HG03442 (cell line): Measurements from ENCODE around the gene C1orf94.
"Not testable (repeated sequence)": the region's sequence is repeated elsewhere in the genome, so short reads cannot be mapped to it uniquely, and the experiment has no call there.

ENCODE experiments used
- ATAC-seq: cut with Tn5 transposase; IDR thresholded peaks from one replicate; pipeline ENCODE4 v1.9.1; 2021; ENCODE audit warnings: mild to moderate bottlenecking, moderate library complexity; ENCODE audit not compliant: unreplicated experiment

Gene C1orf94

DNA sequence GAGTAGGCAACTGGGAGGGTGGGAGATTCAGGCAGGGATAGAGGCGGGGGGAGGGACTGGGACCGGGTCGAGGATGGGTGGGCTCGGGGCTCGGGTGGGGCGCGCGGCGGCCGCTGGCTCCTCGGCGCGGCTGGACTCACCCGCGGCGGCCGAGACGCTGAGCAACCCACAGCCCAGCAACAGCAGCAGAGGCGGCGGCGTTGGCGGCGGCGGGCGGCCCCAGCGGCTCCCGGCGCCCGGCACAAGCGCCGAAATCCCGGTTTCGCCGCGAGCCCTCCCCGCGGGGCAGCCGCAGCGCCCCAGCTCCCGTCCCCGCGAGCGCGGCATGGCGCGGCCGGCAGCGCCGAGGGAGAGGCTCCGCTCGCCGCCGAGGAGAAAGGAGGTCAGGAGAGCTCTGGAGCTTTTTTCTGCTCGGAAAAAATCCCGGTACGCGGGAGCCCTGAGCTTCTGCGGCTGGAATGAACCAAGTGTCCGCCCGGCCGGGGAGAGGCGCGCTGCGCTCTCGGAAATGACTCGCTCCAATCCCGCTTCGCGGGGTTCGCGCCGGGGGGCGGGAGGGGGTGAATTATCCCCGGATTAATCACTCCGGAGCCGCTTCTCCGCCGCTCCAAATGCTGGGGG lies 11.8 kb upstream of the C1orf94 start, which contains the start of gene CSMD2:
Gene CSMD2 (minus strand): TSS at position 460 of the 621 bp plus-strand sequence. CDS start 133 bp downstream, at position 327.
- no peak for ATAC-seq

DNA sequence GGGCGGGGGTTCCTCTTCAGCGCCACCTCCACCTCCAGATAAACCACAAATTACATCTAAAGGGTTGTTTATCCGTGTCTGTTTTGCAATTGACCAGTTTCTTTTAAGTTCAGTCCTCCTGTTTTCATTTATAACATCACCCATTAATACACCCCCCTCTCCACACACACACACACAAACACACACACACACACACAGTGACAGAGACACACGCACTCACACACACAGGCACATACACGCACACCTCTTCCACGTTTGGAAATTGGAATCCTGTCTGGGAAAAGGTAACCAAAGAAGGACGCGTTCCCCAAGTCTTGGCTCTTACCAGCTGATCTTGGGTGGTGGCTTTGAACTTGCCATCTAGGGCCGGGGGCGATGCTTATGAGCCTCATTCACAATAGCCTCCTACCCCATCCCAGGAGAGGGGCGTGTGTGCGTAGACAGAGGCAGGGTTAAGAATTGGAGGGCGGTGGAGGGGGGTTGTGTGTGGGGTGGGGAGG lies 11.2 kb upstream of the C1orf94 start:
- ATAC-seq = no peak

DNA sequence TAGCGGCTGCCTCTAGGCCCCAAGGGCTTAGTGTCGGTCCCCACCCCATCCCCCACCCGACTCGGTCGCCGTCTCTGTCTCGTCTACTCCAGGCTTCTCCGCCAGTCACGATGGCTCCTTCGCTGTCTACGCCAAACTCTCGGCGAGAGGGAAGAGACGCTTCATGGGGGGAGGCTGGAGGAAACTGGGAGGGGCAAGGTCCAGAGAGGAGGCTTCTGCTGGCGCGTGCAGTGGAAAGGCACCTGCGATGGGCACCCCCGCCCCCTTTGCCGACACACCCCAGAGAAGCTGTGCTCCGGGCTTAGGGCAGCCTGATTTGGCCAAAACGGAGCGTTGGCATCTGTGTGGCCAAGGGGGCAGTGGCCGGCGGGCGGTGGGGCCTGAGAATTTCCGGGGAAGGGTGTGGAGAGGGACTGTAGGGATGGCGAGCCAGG lies 10.5 kb upstream of the C1orf94 start:
- ATAC-seq = no peak

DNA sequence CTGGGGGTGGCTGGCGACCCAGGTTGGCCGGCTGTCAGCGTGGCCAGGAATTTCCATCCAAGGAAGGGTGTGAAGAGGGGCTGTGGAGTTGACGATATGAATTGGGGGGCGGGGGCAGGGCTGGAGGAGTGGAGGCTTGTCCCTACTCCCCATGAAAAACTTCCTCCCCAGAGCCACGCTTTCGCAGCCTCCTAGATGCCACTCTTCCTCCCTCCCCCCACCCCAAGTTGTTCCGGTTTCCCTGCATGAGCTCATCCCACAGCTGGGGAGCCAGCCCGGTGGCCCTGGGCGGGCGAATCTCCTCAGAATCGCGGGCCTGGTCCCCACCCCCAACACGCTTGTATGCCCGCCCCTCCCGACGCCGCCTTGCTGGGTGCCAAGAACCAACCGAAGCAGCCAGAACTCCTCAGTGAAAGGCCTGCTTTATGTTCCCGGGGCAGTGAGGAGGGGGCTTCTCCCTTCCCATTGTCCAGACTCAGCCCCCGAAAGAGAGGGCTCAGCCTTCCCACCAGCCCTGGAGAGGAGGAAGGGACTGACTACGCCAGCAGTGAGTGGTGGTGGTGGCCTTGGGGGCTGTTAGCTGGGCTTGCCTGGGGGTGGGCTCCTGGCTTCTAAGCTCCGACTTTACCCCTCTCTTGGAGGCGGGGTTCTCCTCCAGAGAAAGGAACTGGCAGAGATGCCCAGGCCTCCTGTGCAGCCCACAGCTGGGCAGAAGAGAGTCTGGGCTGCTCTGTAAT lies 9.9 kb upstream of the C1orf94 start:
- ATAC-seq = no peak

DNA sequence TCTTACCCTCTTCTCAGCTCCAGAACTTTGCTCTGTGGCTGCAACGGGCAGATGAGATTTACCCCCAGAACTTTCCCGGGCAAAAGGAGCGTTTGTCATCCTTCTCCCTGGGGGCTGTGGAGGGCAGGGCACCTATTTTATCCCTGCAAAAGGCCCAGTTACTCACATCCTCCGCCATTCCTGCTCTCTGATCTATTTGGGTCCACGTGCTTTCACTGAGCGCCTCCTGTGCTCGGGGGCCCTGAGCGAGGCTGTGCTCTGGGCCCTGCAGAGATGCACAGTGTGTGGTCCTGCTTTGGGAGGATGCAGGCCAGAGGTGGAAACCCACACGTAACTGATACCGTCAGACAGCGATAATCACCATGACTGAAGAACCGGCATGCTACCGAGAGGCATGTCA lies 9.3 kb upstream of the C1orf94 start:
- ATAC-seq = no peak

GRCh38 chr1:34175744-34176143 lies 963 bp upstream of the C1orf94 start:
- no peak for ATAC-seq

GRCh38 chr1:34178072-34178471 lies 1.4 kb downstream of the C1orf94 start:
- ATAC-seq = no peak

DNA sequence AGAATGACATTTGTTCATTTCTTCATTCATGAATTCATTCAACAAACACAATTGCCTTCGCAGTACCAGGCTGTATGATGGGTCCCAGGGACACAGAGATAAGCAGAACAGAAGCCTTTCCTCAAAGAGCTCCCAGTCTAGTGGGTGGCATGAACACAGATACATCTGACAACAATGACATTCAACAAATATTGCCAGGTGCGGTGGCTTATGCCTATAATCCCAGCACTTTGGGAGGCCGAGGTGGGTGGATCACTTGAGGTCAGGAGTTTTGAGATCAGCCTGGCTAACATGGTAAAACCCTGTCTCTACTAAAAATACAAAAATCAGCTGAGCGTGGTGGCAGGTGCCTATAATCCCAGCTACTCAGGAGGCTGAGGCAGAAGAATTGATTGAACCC lies 6.7 kb downstream of the C1orf94 start:
- ATAC-seq = not testable (repeated sequence)

- no peak for ATAC-seq
These were observed 10.2 kb downstream of the C1orf94 start for GRCh38 chr1:34186741-34187494.

DNA sequence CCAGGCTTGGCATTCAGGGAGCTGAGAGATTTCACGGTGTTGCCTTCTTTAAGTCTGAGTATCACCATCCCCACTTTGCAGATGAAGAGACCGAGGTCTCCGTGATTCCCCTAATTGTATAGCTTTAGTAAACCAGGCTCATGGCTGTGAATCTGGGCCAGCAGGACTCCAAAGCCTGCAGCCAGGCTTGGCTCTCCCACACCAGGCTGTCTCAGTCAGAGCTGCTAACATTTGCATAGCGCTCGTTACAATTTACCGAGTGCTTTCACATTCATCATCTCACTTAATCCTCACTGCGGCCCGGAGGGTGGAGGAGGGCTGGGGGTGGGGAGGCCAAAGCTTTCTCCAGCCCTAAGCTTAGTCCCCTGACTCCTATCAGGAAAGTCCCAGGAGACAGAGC lies 11.7 kb downstream of the C1orf94 start:
- ATAC-seq = no peak

DNA sequence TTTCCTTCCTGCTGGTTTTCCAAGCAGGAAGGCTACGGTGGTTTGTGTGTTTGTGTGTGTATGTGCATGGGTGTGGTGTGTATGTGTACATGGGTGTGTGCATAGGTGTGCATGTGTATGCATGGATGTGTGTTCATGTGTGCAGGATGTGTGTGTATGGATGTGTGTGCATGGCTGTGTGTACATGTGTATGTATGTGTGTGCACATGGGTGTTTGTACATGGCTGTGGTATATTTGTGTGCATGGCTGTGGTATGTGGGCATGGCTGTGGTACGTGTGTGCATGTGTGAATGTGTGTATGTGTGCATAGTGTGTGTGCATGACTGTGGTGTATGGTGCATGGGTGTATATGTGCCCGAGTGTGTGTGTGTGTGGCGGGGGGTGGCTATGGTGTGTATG lies 12.3 kb downstream of the C1orf94 start:
- ATAC-seq = no peak

GRCh38 chr1:34190692-34191091 lies 14.0 kb downstream of the C1orf94 start:
- no peak for ATAC-seq

GRCh38 chr1:34192621-34193020 lies 15.9 kb downstream of the C1orf94 start:
- ATAC-seq = no peak

GRCh38 chr1:34199927-34200326 lies 23.2 kb downstream of the C1orf94 start:
- no peak for ATAC-seq

GRCh38 chr1:34212673-34213072 lies 36.0 kb downstream of the C1orf94 start:
- no peak for ATAC-seq

GRCh38 chr1:34213956-34214355 lies 37.2 kb downstream of the C1orf94 start:
- ATAC-seq = no peak

GRCh38 chr1:34231441-34231840 lies 54.7 kb downstream of the C1orf94 start:
- ATAC-seq = no peak

- ATAC-seq = no peak
These were observed 58.9 kb downstream of the C1orf94 start for GRCh38 chr1:34235594-34235993.

DNA sequence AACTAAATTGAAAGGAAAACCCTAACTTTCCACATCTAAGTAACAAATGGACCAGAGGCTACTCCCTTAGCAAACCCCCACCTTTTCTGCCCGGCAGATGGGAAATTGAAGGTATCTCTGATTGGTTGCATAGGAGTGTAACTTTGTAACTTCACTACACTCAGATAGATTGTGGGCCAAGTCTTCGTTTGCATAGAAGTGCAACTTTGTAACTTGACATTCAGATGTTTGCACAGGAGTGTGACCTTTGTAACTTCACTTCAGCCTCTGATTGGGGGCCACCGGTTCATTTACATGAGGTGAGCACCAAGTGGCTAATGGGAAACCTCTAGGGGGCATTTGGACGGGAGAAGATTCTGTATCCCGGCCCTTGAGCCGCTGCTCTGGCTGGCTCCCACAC lies 59.4 kb downstream of the C1orf94 start:
- no peak for ATAC-seq

DNA sequence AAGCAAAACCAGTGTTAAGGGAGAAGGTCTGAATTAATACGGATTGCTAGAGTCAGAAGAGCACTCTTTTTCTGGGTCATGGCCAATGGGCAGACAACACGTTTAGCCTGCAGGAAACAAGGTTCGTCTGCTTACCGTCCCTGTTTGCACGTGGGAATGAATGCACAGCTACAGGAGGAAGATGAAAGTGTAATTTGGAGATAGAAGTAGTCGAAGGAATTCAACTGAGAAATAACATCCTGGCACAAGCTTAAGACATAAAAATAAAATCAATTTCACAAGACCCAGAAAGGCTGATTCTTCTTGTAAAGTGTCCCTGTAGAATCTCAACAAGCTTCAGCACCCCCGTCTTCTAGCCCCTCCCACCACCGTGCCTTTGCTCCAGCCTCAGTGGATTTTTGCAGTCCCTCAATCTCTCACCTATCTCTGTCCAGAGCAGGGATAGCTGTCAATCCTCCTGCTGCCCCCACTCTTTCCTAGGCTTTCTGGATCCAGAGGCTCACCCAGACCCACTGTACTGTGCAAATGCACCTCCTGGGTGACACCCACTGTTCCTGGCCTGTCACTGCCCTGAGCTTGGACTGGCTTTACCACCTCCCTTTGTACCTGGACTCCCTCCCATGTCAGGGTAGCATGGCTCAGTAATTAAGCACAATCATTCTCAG lies 60.6 kb downstream of the C1orf94 start:
- ATAC-seq = no peak

- ATAC-seq = no peak
These were observed 69.3 kb downstream of the C1orf94 start for GRCh38 chr1:34245967-34246366.
